H1 (cell line): Measurements from ENCODE around the gene ZBTB1. TPM values are rescaled to one million over a fixed set of nuclear protein-coding genes. Genes with fewer than 3 reads are reported as not detected.

Experiments used
- ATF3 ChIP-seq: IDR thresholded peaks from 2 replicates; pipeline ENCODE4 v1.6.1; 2011; ENCODE audit warnings: low read depth, mild to moderate bottlenecking, low read length; ENCODE audit not compliant: insufficient read depth
- BCL11A ChIP-seq, 2 experiments: IDR thresholded peaks; one replicate each; pipeline ENCODE4 v1.6.1; 2011; ENCODE audit warnings: low read depth in 2 of 2, low read length in 2 of 2, mild to moderate bottlenecking in 2 of 2
- CEBPB ChIP-seq: IDR thresholded peaks from 2 replicates; pipeline ENCODE4 v1.6.1; 2012; ENCODE audit warnings: low read depth, low read length
- CREB1 ChIP-seq: IDR thresholded peaks from 2 replicates; pipeline ENCODE4 v1.6.1; 2012; ENCODE audit warnings: inconsistent platforms
- CTBP2 ChIP-seq: IDR thresholded peaks from 2 replicates; pipeline ENCODE4 v1.7.0; 2011; ENCODE audit warnings: borderline replicate concordance, mild to moderate bottlenecking, moderate library complexity, mixed read lengths, low read length; ENCODE audit not compliant: insufficient read depth, insufficient read length
- E2F6 ChIP-seq: IDR thresholded peaks from 2 replicates; pipeline ENCODE4 v1.6.1; 2012; ENCODE audit warnings: inconsistent platforms
- EGR1 ChIP-seq: IDR thresholded peaks from 2 replicates; pipeline ENCODE4 v1.6.1; 2011; ENCODE audit warnings: low read depth, low read length, borderline replicate concordance
- EP300 ChIP-seq, 2 experiments: IDR thresholded peaks; 1 replicate in 1 of 2; 2 replicates in 1 of 2; pipeline ENCODE4 v1.6.1; 2011 to 2012; ENCODE audit warnings: low read depth in 2 of 2, low read length in 2 of 2, mild to moderate bottlenecking in 2 of 2, borderline replicate concordance in 1 of 2, inconsistent platforms in 1 of 2, moderate library complexity in 1 of 2
- HDAC2 ChIP-seq, 2 experiments: fragments of 300-600 bp in 1 of 2; sonication (generic) in 1 of 2; IDR thresholded peaks; 2 replicates each; pipeline ENCODE4 v1.6.1; 2011 to 2012; ENCODE audit warnings: low read depth in 2 of 2, low read length in 2 of 2, mild to moderate bottlenecking in 2 of 2, moderate library complexity in 2 of 2, borderline replicate concordance in 1 of 2, inconsistent platforms in 1 of 2
- JUND ChIP-seq: IDR thresholded peaks from 2 replicates; pipeline ENCODE4 v1.6.1; 2011; ENCODE audit warnings: mild to moderate bottlenecking, improper control_type of control experiment, low read length
- MAFK ChIP-seq: IDR thresholded peaks from 2 replicates; pipeline ENCODE4 v1.6.1; 2012; ENCODE audit warnings: low read depth, mild to moderate bottlenecking, improper control_type of control experiment, low read length
- NANOG ChIP-seq: IDR thresholded peaks from 2 replicates; pipeline ENCODE4 v1.6.1; 2011; ENCODE audit warnings: low read length, low read depth, mild to moderate bottlenecking, inconsistent platforms; ENCODE audit not compliant: insufficient read depth, poor library complexity, severe bottlenecking
- POLR2A ChIP-seq, 2 experiments: IDR thresholded peaks; 1 replicate in 1 of 2; 2 replicates in 1 of 2; pipeline ENCODE4 v1.6.1; 2011; ENCODE audit warnings: low read depth in 2 of 2, low read length in 2 of 2, mild to moderate bottlenecking in 2 of 2; ENCODE audit errors: control extremely low read depth in 1 of 2
- POLR2AphosphoS5 ChIP-seq: IDR thresholded peaks from 2 replicates; pipeline ENCODE4 v1.6.1; 2011; ENCODE audit warnings: low read depth, low read length
- POU5F1 ChIP-seq: IDR thresholded peaks from 2 replicates; pipeline ENCODE4 v1.6.1; 2011; ENCODE audit warnings: low read depth, mild to moderate bottlenecking, low read length, moderate library complexity
- RFX5 ChIP-seq: IDR thresholded peaks from 2 replicates; pipeline ENCODE4 v1.6.1; 2011; ENCODE audit warnings: low read depth, low read length, improper control_type of control experiment, borderline replicate concordance
- SAP30 ChIP-seq: fragments of 300-600 bp; sonication (generic); IDR thresholded peaks from 2 replicates; pipeline ENCODE4 v1.7.1; 2012; ENCODE audit warnings: low read length, moderate library complexity, mild to moderate bottlenecking, inconsistent platforms; ENCODE audit not compliant: insufficient read depth, insufficient replicate concordance
- SP2 ChIP-seq: IDR thresholded peaks from 2 replicates; pipeline ENCODE4 v1.6.1; 2012; ENCODE audit warnings: mild to moderate bottlenecking, low read length, inconsistent platforms
- SP4 ChIP-seq: IDR thresholded peaks from 2 replicates; pipeline ENCODE4 v1.6.1; 2012; ENCODE audit warnings: low read length, inconsistent platforms
- SUZ12 ChIP-seq: fragments of 200-600 bp; sonication (generic); IDR thresholded peaks from 2 replicates; pipeline ENCODE4 v1.6.1; 2012; ENCODE audit warnings: mild to moderate bottlenecking, inconsistent platforms, low read length, moderate library complexity, mixed read lengths
- USF2 ChIP-seq: IDR thresholded peaks from 2 replicates; pipeline ENCODE4 v1.6.1; 2011; ENCODE audit warnings: low read length, improper control_type of control experiment
- YY1 ChIP-seq: IDR thresholded peaks from 2 replicates; pipeline ENCODE4 v1.6.1; 2011; ENCODE audit warnings: low read depth, mild to moderate bottlenecking, low read length
- ZNF274 ChIP-seq: IDR thresholded peaks from 2 replicates; pipeline ENCODE4 v1.7.0; 2012; ENCODE audit warnings: low read length, borderline replicate concordance; ENCODE audit errors: extremely low read depth
- polyA plus RNA-seq, 7 experiments: library from polyadenylated mRNA; depleted of rRNA in 3 of 7; stranded (reverse) in 5 of 7; unstranded in 2 of 7; fragments of >200 nt in 5 of 7; fragments of 200-250 nt in 2 of 7; gene quantifications; 1 replicate in 5 of 7; 2 replicates in 1 of 7; 4 replicates in 1 of 7; pipeline versions ENCODE4 v1.2.1 to v1.2.3, GENCODE V29; 2011 to 2013; ENCODE audit warnings: missing spikeins in 2 of 7, mixed read lengths in 2 of 7
- total RNA-seq: library from RNA; stranded (reverse); fragmentation: NEBNext Ultra II Directional; extraction: Animal tissue kit (Norgen Biotek cat#: 25700); gene quantifications from 2 replicates; pipeline ENCODE4 v1.2.1, GENCODE V29; 2021

The ZBTB1 gene
- total and polyA plus RNA-seq, 2 of the 8 experiments (the other 6 are each of a cell fraction or from before 2014, with no cell fraction given): 13.6 to 27.5 TPM

- TF ChIP-seq MAFK (no peak), JUND (no peak), RFX5 (no peak), EP300 (IDR thresholded peaks at IDR 0.05; ENCODE audit: borderline replicate concordance in 1 of 2, low read depth in 2 of 2, low read length in 2 of 2) (no peak), ATF3 (no peak), SAP30 (no peak), POU5F1 (no peak), EGR1 (no peak; the same call in 1 of the 2 replicates), E2F6 (0 out of 2 replicates have a peak, but pooled peaks have one; percentile 36), CREB1 (peak; percentile 85), POLR2A (IDR thresholded peaks at IDR 0.05; ENCODE audit: control extremely low read depth in 1 of 2, low read depth in 2 of 2, low read length in 2 of 2) (peak; percentile 64 to 96), CEBPB (peak; percentile 70; the same call in 1 of the 2 replicates), HDAC2 (IDR thresholded peaks at IDR 0.05; ENCODE audit: borderline replicate concordance in 1 of 2, low read depth in 2 of 2, low read length in 2 of 2) (no peak), USF2 (no peak), POLR2AphosphoS5 (peak; percentile 89), ZNF274 (no peak), SP4 (peak; percentile 57; the same call in 1 of the 2 replicates), NANOG (no peak), SUZ12 (no peak), SP2 (no peak), CTBP2 (no peak), YY1 (no peak), BCL11A (IDR thresholded peaks at IDR 0.05; ENCODE audit: low read depth in 2 of 2, low read length in 2 of 2) (no peak)
Measured at GRCh38 chr14:64504310-64504896, at the start of gene ZBTB1 (continued).
